GM12801 (cell line): ENCODE data around the gene TTC7B.

Experiments
- CTCF ChIP-seq: IDR thresholded peaks from one replicate; pipeline ENCODE4 v1.5.1; 2011; ENCODE audit warnings: control low read depth; ENCODE audit not compliant: insufficient read length; ENCODE audit errors: extremely low read depth

Gene TTC7B

DNA sequence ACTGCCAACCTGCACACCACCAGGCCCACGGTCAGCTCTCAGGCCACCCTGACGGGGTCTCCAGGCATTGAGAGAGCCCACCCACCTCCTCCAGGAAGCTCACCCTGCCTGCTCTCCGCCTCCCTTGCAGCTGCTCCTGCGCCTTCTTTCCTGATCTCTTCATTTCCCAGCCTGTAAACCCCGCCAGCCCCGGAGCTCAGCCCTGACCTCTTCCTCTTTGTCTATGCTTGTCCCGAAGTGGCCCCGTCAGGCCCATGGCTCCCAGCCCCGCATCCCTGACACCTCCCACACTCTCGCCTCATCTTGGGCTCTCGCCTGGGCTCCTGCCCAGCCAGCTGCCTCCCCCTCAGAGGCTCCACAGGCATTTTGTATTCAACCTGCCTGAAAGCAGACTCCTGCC lies 280.1 kb downstream of the TTC7B start:
- TF ChIP-seq CTCF: no peak

GRCh38 chr14:90535556-90536090 lies 280.6 kb downstream of the TTC7B start:
- no peak for TF ChIP-seq CTCF

GRCh38 chr14:90534838-90535555 lies 281.2 kb downstream of the TTC7B start:
- no peak for TF ChIP-seq CTCF

DNA sequence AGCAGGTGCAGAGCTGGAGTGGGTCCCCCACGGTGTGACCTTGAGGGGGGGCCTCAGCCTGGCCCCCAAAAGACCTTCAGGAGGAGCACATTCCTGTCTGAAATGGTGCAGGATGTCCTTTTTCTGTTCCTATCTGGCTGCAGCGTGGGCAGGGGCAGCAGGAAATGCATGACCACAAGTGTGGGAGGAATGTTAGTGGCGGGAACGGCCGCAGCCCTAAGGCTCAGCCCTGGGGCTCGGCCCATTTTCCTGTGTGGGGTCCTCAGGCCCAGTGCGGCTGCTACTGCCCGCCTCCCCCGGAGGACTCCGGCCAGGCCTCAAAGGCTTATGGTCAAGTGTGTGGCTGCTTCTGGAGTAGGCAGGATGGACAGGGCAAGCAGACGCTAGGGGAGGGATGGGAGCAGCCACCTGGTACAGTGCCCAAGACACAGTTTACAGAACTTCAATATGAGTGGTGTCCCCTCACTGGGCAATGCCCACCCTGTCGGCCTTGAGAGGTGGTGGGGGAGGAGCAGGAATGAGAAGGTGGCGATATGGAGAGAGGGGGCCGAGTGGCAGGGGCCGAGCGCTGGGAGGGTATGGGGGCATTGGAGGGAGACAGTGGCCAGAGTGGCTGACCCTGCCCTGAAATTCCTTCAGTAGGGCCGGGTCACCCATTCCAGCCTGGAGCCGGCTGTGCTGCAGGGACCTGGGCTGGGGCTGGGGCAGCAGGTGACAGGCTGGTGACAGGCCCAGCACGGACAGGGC lies 282.0 kb downstream of the TTC7B start:
- TF ChIP-seq CTCF: no peak

DNA sequence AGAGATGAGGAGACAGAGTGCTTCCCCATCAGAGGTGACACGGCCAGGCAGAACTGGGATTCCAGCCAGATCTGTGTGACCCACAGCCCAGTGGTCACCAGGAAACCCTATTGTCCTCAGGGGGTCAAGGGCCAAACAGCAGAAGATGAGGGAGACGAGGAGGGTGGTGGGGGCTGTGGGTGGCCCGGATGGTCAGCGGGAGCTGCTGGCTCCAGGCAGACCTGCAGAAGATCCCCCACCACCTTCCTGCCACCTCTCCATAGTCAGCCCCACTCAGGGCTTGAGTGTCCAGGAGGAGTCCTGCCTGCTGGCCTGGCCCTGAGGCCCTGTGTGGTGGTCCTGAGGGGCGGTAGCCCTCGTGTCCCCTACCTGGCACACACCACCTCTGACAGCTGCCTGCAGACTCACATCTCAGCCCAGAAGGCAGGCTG lies 282.6 kb downstream of the TTC7B start:
- TF ChIP-seq CTCF: no peak

GRCh38 chr14:90532826-90533525 lies 283.3 kb downstream of the TTC7B start:
- TF ChIP-seq CTCF: no peak

GRCh38 chr14:90531497-90531896 lies 284.7 kb downstream of the TTC7B start:
- TF ChIP-seq CTCF: no peak
